RWPE2 (cell line): ENCODE data around the gene SYNJ2.

Source experiments
- ATAC-seq: fragments of 200-7000 bp; cut with Tn5 transposase; 3 replicates; pipeline ENCODE4 v1.9.1; 2021; ENCODE audit warnings: low read depth
- DNase-seq: peaks from one replicate; pipeline ENCODE4 v3.0.0-alpha.2; 2020; ENCODE audit warnings: low spot score
- H3K27ac ChIP-seq: fragments of 450-650 bp; 2 replicates; pipeline ENCODE4 v1.5.1; 2017; ENCODE audit warnings: mild to moderate bottlenecking; ENCODE audit not compliant: poor library complexity, severe bottlenecking
- H3K27me3 ChIP-seq: fragments of 250-450 bp; sonication (Bioruptor Pico); 2 replicates; pipeline ENCODE4 v1.5.1; 2021; ENCODE audit warnings: mild to moderate bottlenecking, moderate library complexity; ENCODE audit not compliant: insufficient read depth, poor library complexity, severe bottlenecking
- H3K36me3 ChIP-seq: fragments of 250-450 bp; sonication (Bioruptor Pico); 2 replicates; pipeline ENCODE4 v1.5.1; 2020; ENCODE audit warnings: low read depth, mild to moderate bottlenecking, moderate library complexity
- H3K4me1 ChIP-seq: fragments of 250-450 bp; sonication (Bioruptor Pico); 2 replicates; pipeline ENCODE4 v1.5.1; 2021; ENCODE audit warnings: mild to moderate bottlenecking, moderate library complexity; ENCODE audit not compliant: insufficient read depth, poor library complexity, severe bottlenecking
- H3K4me3 ChIP-seq: fragments of 250-450 bp; sonication (Bioruptor Pico); 2 replicates; pipeline ENCODE4 v1.5.1; 2021; ENCODE audit warnings: mild to moderate bottlenecking, moderate library complexity; ENCODE audit not compliant: severe bottlenecking
- H3K9me3 ChIP-seq: fragments of 250-450 bp; sonication (Bioruptor Pico); 2 replicates; pipeline ENCODE4 v1.5.1; 2021; ENCODE audit warnings: mild to moderate bottlenecking, moderate library complexity; ENCODE audit not compliant: severe bottlenecking
- TF ChIP-seq, protein P1 (sequence below): fragments of 450-650 bp; IDR thresholded peaks from one replicate; pipeline ENCODE4 v1.5.1; 2017; ENCODE audit warnings: mild to moderate bottlenecking, moderate library complexity; ENCODE audit not compliant: poor library complexity, severe bottlenecking

Gene SYNJ2

GRCh38 chr6:157989541-157990289, 8.1 kb downstream of the SYNJ2 start:
- H3K4me1 ChIP-seq: peaks cover 8% of the 10 kb centered on the region
- H3K27me3 ChIP-seq: no peaks in the 10 kb centered on the region
- no peak overlapping the region for H3K4me3 ChIP-seq
- H3K9me3 ChIP-seq: no peaks in the 10 kb centered on the region
- TF ChIP-seq, protein P1, sequence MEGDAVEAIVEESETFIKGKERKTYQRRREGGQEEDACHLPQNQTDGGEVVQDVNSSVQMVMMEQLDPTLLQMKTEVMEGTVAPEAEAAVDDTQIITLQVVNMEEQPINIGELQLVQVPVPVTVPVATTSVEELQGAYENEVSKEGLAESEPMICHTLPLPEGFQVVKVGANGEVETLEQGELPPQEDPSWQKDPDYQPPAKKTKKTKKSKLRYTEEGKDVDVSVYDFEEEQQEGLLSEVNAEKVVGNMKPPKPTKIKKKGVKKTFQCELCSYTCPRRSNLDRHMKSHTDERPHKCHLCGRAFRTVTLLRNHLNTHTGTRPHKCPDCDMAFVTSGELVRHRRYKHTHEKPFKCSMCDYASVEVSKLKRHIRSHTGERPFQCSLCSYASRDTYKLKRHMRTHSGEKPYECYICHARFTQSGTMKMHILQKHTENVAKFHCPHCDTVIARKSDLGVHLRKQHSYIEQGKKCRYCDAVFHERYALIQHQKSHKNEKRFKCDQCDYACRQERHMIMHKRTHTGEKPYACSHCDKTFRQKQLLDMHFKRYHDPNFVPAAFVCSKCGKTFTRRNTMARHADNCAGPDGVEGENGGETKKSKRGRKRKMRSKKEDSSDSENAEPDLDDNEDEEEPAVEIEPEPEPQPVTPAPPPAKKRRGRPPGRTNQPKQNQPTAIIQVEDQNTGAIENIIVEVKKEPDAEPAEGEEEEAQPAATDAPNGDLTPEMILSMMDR: no peak
- no peak overlapping the region for H3K27ac ChIP-seq
- H3K36me3 ChIP-seq: no peaks in the 10 kb centered on the region
- peak; percentile 83 for DNase-seq
- peak; percentile 81 for ATAC-seq

GRCh38 chr6:157990321-157991066, 8.8 kb downstream of the SYNJ2 start:
- DNase-seq (no peak), ATAC-seq (no peak)
- Histone ChIP-seq H3K36me3 (no peaks in the 10 kb centered on the region), H3K27me3 (no peaks in the 10 kb centered on the region), H3K4me1 (peaks cover 8% of the 10 kb centered on the region), H3K4me3 (no peak overlapping the region), H3K9me3 (no peaks in the 10 kb centered on the region), H3K27ac (no peak overlapping the region)
- TF ChIP-seq, protein P1: no peak

DNA sequence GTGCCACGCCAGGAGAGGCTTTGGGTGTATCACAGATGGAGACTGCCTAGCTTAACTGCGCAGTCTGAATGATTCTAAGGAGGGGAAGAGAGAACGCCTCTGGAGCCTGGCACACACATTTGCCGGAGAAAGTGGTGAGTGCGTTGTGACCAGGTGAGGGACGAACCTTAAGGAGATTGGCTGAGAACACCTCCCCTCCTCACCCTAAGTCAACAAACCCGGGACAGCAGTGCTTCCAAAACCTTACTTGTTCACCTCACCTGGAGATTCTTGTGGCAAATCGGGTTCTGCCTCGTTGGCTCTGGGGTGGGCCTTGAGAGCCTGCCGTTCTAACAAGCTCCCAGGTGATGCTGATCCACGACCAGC, 9.4 kb downstream of the SYNJ2 start:
- H3K36me3 ChIP-seq: no peaks in the 10 kb centered on the region
- no peaks in the 10 kb centered on the region for H3K9me3 ChIP-seq
- ATAC-seq (no peak), DNase-seq (no peak)
- H3K4me3 ChIP-seq: no peak overlapping the region
- TF ChIP-seq, protein P1: no peak
- H3K4me1 ChIP-seq: peaks cover 8% of the 10 kb centered on the region
- no peaks in the 10 kb centered on the region for H3K27me3 ChIP-seq
- no peak overlapping the region for H3K27ac ChIP-seq

- DNase-seq (no peak), ATAC-seq (no peak)
- H3K4me1 ChIP-seq: peaks cover 8% of the 10 kb centered on the region
- no peaks in the 10 kb centered on the region for H3K36me3 ChIP-seq
- H3K27ac ChIP-seq: no peak overlapping the region
- no peak overlapping the region for H3K4me3 ChIP-seq
- TF ChIP-seq, protein P1: no peak
- H3K9me3 ChIP-seq: no peaks in the 10 kb centered on the region
- H3K27me3 ChIP-seq: no peaks in the 10 kb centered on the region
Measured at GRCh38 chr6:157993076-157993475, 11.4 kb downstream of the SYNJ2 start.
